Measurements from ENCODE around the gene NRDC. TPM values are rescaled to one million over a fixed set of nuclear protein-coding genes. Genes with fewer than 3 reads are reported as not detected.
"Not testable (repeated sequence)": the region's sequence is repeated elsewhere in the genome, so short reads cannot be mapped to it uniquely, and the experiment has no call there.

Gene NRDC
- total RNA-seq, 1 donor from 2014 or later: 141 TPM

DNA sequence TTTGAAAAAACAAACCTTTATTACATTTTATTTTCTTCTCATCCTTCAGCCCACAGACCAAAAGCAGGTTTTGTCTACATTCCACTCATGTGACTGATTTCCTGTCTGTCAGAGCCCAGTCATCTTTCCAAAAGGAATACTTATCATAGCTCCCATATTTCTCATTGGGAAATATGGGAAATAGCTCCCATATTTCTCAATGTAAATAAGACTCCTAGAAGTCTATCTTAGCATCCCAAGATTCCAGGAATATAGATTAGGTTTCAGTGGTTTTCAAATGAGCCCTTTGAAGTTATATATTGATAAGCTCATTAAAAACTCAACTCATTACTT is 19.1 kb upstream of the NRDC start:
- no peak overlapping the region for H3K9ac ChIP-seq
- no peak overlapping the region for H3K27ac Mint-ChIP-seq
- H3K27me3 Mint-ChIP-seq (ENCODE audit: insufficient read depth, low read depth): peaks cover 21% of the 10 kb centered on the region
- no peaks in the 10 kb centered on the region for H4K20me1 ChIP-seq (ENCODE audit: low read depth)
- no peak overlapping the region for H3K4me3 Mint-ChIP-seq
- peaks cover 22% of the 10 kb centered on the region for H3K4me1 Mint-ChIP-seq
- H3K4me2 ChIP-seq: no peak overlapping the region
- H3K27ac ChIP-seq: no peak overlapping the region
- H3K4me3 ChIP-seq: no peak overlapping the region
- H3K36me3 ChIP-seq: no peaks in the 10 kb centered on the region
- no peak for TF ChIP-seq EZH2phosphoT487 (IDR thresholded peaks at IDR 0.05)
- no peak for TF ChIP-seq EZH2 (IDR thresholded peaks at IDR 0.05)
- no peak for TF ChIP-seq CTCF (IDR thresholded peaks at IDR 0.05)
- H3F3A ChIP-seq (ENCODE audit: low read depth): no peaks in the 10 kb centered on the region
- H3K9me3 ChIP-seq (ENCODE audit: low read depth): no peaks in the 10 kb centered on the region
- H3K36me3 Mint-ChIP-seq: no peaks in the 10 kb centered on the region
- no peaks in the 10 kb centered on the region for H3K79me2 ChIP-seq (ENCODE audit: low read depth)
- no peak for DNase-seq (ENCODE audit: low spot score)
- H3K9me3 Mint-ChIP-seq: peaks cover 5% of the 10 kb centered on the region
- no peaks in the 10 kb centered on the region for H3K27me3 ChIP-seq
- no peaks in the 10 kb centered on the region for H3K4me1 ChIP-seq
- no peak overlapping the region for H2AFZ ChIP-seq (replicated peaks)

GRCh38 chr1:51894748-51895147 is 16.2 kb upstream of the NRDC start:
- not testable (repeated sequence) for H3K9me3 Mint-ChIP-seq; H3K79me2 ChIP-seq (ENCODE audit: low read depth); H3F3A ChIP-seq (ENCODE audit: low read depth); H3K36me3 Mint-ChIP-seq; H3K4me3 Mint-ChIP-seq; H3K4me2 ChIP-seq; H3K27ac Mint-ChIP-seq; H3K36me3 ChIP-seq; H3K9me3 ChIP-seq (ENCODE audit: low read depth); H3K4me1 ChIP-seq; H3K27me3 ChIP-seq; H3K27ac ChIP-seq; H3K9ac ChIP-seq; DNase-seq (ENCODE audit: low spot score); H4K20me1 ChIP-seq (ENCODE audit: low read depth); H3K4me3 ChIP-seq; H2AFZ ChIP-seq (replicated peaks)
- H3K27me3 Mint-ChIP-seq (ENCODE audit: insufficient read depth, low read depth): peaks cover 18% of the 10 kb centered on the region
- H3K4me1 Mint-ChIP-seq: peaks cover 20% of the 10 kb centered on the region

- H3K79me2 ChIP-seq (ENCODE audit: low read depth): peaks cover 52% of the 10 kb centered on the region
- H3K27me3 ChIP-seq: peaks cover 14% of the 10 kb centered on the region
- Mint-ChIP-seq H3K9me3 (no peaks in the 10 kb centered on the region), H3K27ac (no peak overlapping the region), H3K27me3 (ENCODE audit: insufficient read depth, low read depth) (peaks cover 7% of the 10 kb centered on the region), H3K36me3 (peaks cover 4% of the 10 kb centered on the region), H3K4me3 (no peak overlapping the region), H3K4me1 (peaks cover 20% of the 10 kb centered on the region)
- H3K4me2 ChIP-seq: peak overlapping the region; percentile 82
- peaks cover 11% of the 10 kb centered on the region for H3F3A ChIP-seq (ENCODE audit: low read depth)
- H3K9me3 ChIP-seq (ENCODE audit: low read depth): no peaks in the 10 kb centered on the region
- H3K36me3 ChIP-seq: no peaks in the 10 kb centered on the region
- DNase-seq (ENCODE audit: low spot score): no peak
- TF ChIP-seq EZH2 (IDR thresholded peaks at IDR 0.05) (no peak), CTCF (IDR thresholded peaks at IDR 0.05) (no peak), EZH2phosphoT487 (IDR thresholded peaks at IDR 0.05) (no peak)
- peak overlapping the region; percentile 95 for H3K27ac ChIP-seq
- H3K9ac ChIP-seq: peak overlapping the region; percentile 95
- H3K4me3 ChIP-seq: peak overlapping the region; percentile 86
- H2AFZ ChIP-seq (replicated peaks): peak overlapping the region; percentile 94
- H3K4me1 ChIP-seq: peaks cover 16% of the 10 kb centered on the region
- H4K20me1 ChIP-seq (ENCODE audit: low read depth): peaks cover 11% of the 10 kb centered on the region
Measured at GRCh38 chr1:51878308-51878615, 265 bp downstream of the NRDC start.

GRCh38 chr1:51877434-51878307 is 856 bp downstream of the NRDC start:
- H3K4me3 ChIP-seq: peak overlapping the region; percentile 86
- H3K27me3 ChIP-seq: peaks cover 8% of the 10 kb centered on the region
- Mint-ChIP-seq H3K4me3 (no peak overlapping the region), H3K4me1 (peaks cover 20% of the 10 kb centered on the region), H3K27ac (no peak overlapping the region), H3K9me3 (no peaks in the 10 kb centered on the region), H3K36me3 (peaks cover 4% of the 10 kb centered on the region), H3K27me3 (ENCODE audit: insufficient read depth, low read depth) (peaks cover 4% of the 10 kb centered on the region)
- H3K36me3 ChIP-seq: no peaks in the 10 kb centered on the region
- H4K20me1 ChIP-seq (ENCODE audit: low read depth): peaks cover 11% of the 10 kb centered on the region
- H3K9me3 ChIP-seq (ENCODE audit: low read depth): no peaks in the 10 kb centered on the region
- no peak for DNase-seq (ENCODE audit: low spot score)
- H3K79me2 ChIP-seq (ENCODE audit: low read depth): peaks cover 58% of the 10 kb centered on the region
- H3K27ac ChIP-seq: peak overlapping the region; percentile 95
- H3F3A ChIP-seq (ENCODE audit: low read depth): peaks cover 11% of the 10 kb centered on the region
- H3K4me1 ChIP-seq: peaks cover 16% of the 10 kb centered on the region
- peak overlapping the region; percentile 95 for H3K9ac ChIP-seq
- H3K4me2 ChIP-seq: peak overlapping the region; percentile 82
- peak overlapping the region; percentile 94 for H2AFZ ChIP-seq (replicated peaks)
- TF ChIP-seq EZH2phosphoT487 (IDR thresholded peaks at IDR 0.05): no peak
- no peak for TF ChIP-seq EZH2 (IDR thresholded peaks at IDR 0.05)
- TF ChIP-seq CTCF (IDR thresholded peaks at IDR 0.05): no peak
